Measurements from ENCODE around the gene TMEM237.

The TMEM237 gene

DNA sequence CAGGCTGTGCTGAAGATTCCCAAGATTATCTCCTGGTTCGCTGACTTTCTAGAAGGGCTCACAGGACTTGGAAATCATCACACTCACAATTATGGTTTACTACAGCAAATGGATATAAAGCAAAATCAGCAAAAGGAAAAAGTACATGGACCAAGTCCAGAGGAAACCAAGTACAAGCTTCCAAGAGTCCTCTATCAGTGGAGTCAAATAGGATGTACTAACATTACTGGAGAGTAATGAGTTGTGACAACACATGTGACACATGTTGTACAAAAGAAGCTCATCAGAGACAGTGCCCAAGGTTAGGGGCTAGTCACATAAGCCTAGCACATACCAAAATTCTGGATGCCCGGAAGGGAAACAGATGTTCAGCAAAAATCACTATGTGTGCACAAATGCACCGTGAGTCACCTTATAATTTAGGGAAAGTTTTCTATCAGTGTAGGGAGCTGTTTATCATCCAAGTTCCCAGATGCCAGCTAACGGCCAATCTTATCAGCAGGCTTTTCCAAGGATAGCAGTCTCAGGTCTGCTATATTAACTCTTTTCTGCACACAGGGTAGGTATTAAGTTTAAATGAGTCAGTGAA is 9.5 kb downstream of the TMEM237 start:
- no peak for DNase-seq (ENCODE audit: extremely low spot score)
- TF ChIP-seq, protein P1, sequence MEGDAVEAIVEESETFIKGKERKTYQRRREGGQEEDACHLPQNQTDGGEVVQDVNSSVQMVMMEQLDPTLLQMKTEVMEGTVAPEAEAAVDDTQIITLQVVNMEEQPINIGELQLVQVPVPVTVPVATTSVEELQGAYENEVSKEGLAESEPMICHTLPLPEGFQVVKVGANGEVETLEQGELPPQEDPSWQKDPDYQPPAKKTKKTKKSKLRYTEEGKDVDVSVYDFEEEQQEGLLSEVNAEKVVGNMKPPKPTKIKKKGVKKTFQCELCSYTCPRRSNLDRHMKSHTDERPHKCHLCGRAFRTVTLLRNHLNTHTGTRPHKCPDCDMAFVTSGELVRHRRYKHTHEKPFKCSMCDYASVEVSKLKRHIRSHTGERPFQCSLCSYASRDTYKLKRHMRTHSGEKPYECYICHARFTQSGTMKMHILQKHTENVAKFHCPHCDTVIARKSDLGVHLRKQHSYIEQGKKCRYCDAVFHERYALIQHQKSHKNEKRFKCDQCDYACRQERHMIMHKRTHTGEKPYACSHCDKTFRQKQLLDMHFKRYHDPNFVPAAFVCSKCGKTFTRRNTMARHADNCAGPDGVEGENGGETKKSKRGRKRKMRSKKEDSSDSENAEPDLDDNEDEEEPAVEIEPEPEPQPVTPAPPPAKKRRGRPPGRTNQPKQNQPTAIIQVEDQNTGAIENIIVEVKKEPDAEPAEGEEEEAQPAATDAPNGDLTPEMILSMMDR (IDR thresholded peaks at IDR 0.05; ENCODE audit: control extremely low read depth, extremely low read depth, low read depth, missing control alignments) = no peak
- POLR2A ChIA-PET = no interaction called here
- CTCF ChIA-PET = interaction anchor here (2.0 kb wide), 1 partner anchor 9 kb away, joined by 8 read pairs; the partner anchor contains the start of gene TMEM237

DNA sequence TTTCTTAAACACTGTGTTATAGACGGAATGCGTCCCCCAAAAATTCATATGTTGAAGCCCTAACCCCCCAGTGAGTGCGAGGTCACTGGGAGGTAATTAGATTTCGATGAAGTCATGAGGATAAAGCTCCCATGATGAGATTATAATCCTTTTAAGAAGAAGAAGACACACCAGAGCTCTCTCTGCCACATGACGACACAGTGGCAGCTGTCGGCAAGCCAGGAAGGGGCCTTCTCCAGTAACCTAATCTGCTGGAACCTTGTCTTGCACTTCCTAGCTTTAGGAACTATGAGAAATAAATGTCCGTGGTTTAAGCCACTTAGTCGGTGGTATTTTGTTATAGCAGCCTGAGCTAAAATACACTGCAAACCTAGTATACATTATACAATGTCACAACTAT is 12.3 kb downstream of the TMEM237 start:
- no peak for DNase-seq (ENCODE audit: extremely low spot score)
- POLR2A ChIA-PET = no interaction called here
- TF ChIP-seq, protein P1 (IDR thresholded peaks at IDR 0.05; ENCODE audit: control extremely low read depth, extremely low read depth, low read depth, missing control alignments) = no peak
- CTCF ChIA-PET = interaction anchor here (1.7 kb wide), 1 partner anchor 7 kb away, joined by 5 read pairs; no protein-coding TSS in a partner anchor

DNA sequence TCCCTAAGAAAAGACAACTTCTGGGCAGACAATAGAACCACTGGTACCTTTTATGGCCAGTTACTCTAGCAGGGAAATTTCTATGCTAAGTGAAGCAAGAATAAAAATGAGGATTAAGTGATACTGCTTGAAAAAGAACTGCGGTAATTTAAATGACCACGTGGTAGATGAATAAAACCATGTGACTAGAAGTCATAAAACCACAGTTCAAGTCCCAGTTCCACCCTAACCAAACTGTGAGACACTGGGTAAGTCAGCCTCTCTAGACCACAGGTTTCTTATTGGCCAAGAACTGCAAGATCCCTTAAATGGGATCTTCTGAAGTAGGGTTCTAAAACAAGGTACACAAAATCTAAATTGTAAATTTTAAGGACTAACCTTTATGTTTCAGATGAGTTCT is 12.7 kb downstream of the TMEM237 start:
- CTCF ChIA-PET = interaction anchor here (1.7 kb wide), 1 partner anchor 7 kb away, joined by 5 read pairs; no protein-coding TSS in a partner anchor
- TF ChIP-seq, protein P1 (IDR thresholded peaks at IDR 0.05; ENCODE audit: control extremely low read depth, extremely low read depth, low read depth, missing control alignments) = no peak
- DNase-seq (ENCODE audit: extremely low spot score) = no peak
- POLR2A ChIA-PET = no interaction called here

DNA sequence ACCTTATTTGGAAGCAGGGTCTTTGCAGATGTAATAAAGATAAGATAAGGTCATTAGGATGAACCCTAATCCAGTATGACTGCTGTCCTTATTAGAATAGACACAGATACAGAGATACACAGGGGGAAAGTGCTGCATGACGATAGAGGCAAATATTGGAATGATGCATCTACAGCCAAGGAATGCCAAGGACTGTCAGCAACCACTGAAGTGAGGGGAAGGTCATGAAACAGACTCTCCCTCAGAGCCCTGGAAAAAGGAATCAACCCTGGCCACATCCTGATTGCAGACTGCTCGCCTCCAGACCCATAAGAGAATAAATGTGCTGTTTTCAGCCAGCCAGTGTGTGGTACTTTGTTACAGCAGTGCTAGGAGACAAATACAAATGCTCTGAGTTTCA is 14.8 kb downstream of the TMEM237 start:
- TF ChIP-seq, protein P1 (IDR thresholded peaks at IDR 0.05; ENCODE audit: control extremely low read depth, extremely low read depth, low read depth, missing control alignments) = no peak
- ChIA-PET POLR2A (no interaction called here), CTCF (no interaction called here)
- DNase-seq (ENCODE audit: extremely low spot score) = no peak

DNA sequence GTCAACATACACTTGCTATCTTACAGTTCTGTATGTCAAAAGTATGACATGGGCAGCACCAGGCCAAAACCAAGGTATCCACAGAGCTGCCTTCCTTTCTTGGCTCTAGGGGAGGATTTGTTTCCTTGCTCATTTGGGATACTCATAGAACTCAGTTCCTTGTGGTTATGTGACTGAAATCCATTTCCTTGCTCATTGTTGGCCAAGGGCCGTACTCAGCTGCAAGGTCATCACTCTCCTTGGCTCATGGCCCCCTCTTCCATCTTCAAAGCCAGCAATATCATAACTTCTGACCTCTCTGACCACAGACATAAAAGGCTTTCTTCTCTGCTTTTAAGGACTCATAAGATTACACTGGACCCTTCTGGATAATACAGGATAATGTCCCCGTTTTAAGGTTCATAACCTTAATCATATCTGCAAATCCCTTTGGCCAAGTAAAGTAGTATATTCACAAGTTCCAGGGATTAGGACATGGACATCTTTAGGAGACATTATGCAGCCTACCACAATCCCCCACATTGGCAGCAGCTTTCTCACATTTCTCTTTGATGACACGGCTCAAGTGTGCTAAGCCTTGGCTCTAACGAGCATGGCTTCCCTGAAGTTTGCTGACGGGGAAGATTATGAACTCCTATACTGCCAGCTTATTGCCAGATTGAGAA is 20.9 kb downstream of the TMEM237 start:
- no peak for DNase-seq (ENCODE audit: extremely low spot score)
- ChIA-PET POLR2A (no interaction called here), CTCF (interaction anchor here (0.9 to 2.1 kb wide), 4 partner anchors 10 to 259 kb away, joined by 3 to 13 read pairs (median 4); no protein-coding TSS in a partner anchor)
- TF ChIP-seq, protein P1 (IDR thresholded peaks at IDR 0.05; ENCODE audit: control extremely low read depth, extremely low read depth, low read depth, missing control alignments) = no peak

DNA sequence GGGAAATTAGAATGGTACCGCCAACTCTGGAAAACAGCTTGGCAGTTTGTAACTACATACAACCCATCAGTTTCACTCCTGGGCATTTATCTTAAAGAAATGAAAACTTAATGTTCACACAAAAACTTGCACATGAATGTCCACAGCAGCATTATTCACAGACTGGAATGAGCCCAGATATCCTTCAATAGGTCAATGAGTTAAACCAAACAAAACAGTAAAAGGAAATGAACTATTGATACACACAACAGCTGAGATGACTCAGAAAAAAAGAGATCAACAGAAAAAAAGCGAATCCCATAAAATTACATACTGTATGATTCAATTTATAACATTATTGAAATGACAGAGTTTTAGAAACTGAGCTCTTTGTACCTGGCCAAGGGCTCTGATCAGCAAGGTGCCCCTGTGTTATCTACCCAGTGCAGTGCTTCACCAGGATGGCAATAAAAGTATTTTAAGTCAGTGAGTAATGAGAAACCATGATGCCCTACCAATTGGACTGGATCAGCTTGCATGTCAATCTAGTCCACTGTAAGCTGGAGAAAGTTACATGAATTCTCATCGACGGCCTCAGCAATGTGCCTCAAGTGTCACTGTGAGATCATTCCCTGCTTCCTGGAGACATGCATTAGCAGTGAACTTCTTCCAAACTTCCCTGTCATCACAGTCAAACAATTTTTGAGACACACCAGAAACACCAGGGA is 21.9 kb downstream of the TMEM237 start:
- POLR2A ChIA-PET = no interaction called here
- TF ChIP-seq, protein P1 (IDR thresholded peaks at IDR 0.05; ENCODE audit: control extremely low read depth, extremely low read depth, low read depth, missing control alignments) = no peak
- no peak for DNase-seq (ENCODE audit: extremely low spot score)
- CTCF ChIA-PET = interaction anchor here (0.9 kb wide), 1 partner anchor 9 kb away, joined by 5 read pairs; no protein-coding TSS in a partner anchor

Data from GM10248 (cell line).